ENCODE results near the gene HMGN1. TPM values are rescaled to one million over a fixed set of nuclear protein-coding genes. Genes with fewer than 3 reads are reported as not detected.

HMGN1 gene
- polyA plus RNA-seq, 1 donor (not counting 4 experiments of a cell fraction or from before 2014, with no cell fraction given): 245 TPM

DNA sequence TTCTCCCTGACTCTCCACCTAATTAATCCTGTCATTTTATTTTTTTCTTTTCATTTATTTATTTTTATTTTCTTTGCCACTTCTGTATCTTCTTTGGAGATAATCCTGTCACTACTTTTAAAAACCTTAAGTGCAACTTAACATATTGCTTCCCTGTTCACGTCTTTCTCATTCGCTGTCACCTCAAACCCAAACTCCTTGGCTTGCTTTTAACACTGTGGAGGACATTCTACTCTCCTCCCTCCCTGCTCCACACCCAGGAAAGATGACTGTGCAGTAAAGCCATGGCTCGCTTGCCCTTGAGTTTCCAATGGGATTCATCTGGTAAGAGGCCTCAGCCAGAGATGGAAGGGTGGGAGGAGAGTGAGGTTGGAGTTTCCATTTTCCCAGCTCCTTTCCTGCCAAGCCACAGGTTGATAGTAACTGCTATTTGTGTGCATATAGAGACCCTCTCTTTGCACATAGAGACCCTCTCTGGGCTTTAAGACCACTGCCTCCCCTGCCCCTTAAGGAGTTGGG is 29.0 kb downstream of the HMGN1 start:
- Histone ChIP-seq H4K20me1 (ENCODE audit: control insufficient read depth, extremely low read depth, insufficient read depth, low read length) (no peaks in the 10 kb centered on the region), H3K4me2 (ENCODE audit: control insufficient read depth, extremely low read depth, insufficient read depth, low read depth, low read length) (no peak overlapping the region), H3K27me3 (ENCODE audit: control insufficient read depth, extremely low read depth, insufficient read depth, low read length) (no peaks in the 10 kb centered on the region), H3K9me1 (ENCODE audit: control insufficient read depth, extremely low read depth, insufficient read depth, low read length) (no peaks in the 10 kb centered on the region), H3K4me3 (ENCODE audit: control insufficient read depth in 2 of 3, extremely low read depth in 1 of 3, insufficient read depth in 2 of 3, low read depth in 1 of 3, low read length in 3 of 3) (no peak overlapping the region), H3K79me2 (ENCODE audit: control insufficient read depth, insufficient read depth, low read length) (no peaks in the 10 kb centered on the region), H3K27ac (ENCODE audit: control insufficient read depth, insufficient read depth, low read length) (no peak overlapping the region), H3K9ac (ENCODE audit: control insufficient read depth, extremely low read depth, insufficient read depth, low read length) (no peak overlapping the region), H3K36me3 (ENCODE audit: control insufficient read depth in 2 of 2, extremely low read depth in 1 of 2, insufficient read depth in 2 of 2, low read length in 2 of 2) (no peaks in the 10 kb centered on the region), H3K9me3 (ENCODE audit: control insufficient read depth, low read depth, low read length) (no peaks in the 10 kb centered on the region), H2AFZ (ENCODE audit: control insufficient read depth, low read length) (peak overlapping the region; percentile 30), H3K4me1 (ENCODE audit: control insufficient read depth, extremely low read depth, insufficient read depth, low read length) (peaks cover 36% of the 10 kb centered on the region)
- DNase-seq (ENCODE audit: low read depth, low spot score): no peak
- dilution Hi-C loops (cut with MboI; ENCODE audit: extremely low pct_ligation_motif_present, low sequenced_read_pairs): no loop called here
- no peak for FAIRE-seq
- TF ChIP-seq EZH2 (IDR thresholded peaks at IDR 0.05; ENCODE audit: low read length) (no peak), CTCF (optimal IDR thresholded peaks at IDR 0.05 in 1 of 3, IDR thresholded peaks at IDR 0.05 in 1 of 3, conservative IDR thresholded peaks at IDR 0.05 in 1 of 3; ENCODE audit: extremely low read depth in 1 of 3, insufficient read depth in 2 of 3, low read length in 3 of 3) (no peak)

GRCh38 chr21:39319251-39319756 is 29.6 kb downstream of the HMGN1 start:
- no peaks in the 10 kb centered on the region for H3K9me3 ChIP-seq (ENCODE audit: control insufficient read depth, low read depth, low read length)
- no peaks in the 10 kb centered on the region for H3K27me3 ChIP-seq (ENCODE audit: control insufficient read depth, extremely low read depth, insufficient read depth, low read length)
- TF ChIP-seq CTCF (optimal IDR thresholded peaks at IDR 0.05 in 1 of 3, IDR thresholded peaks at IDR 0.05 in 1 of 3, conservative IDR thresholded peaks at IDR 0.05 in 1 of 3; ENCODE audit: extremely low read depth in 1 of 3, insufficient read depth in 2 of 3, low read length in 3 of 3) (no peak), EZH2 (IDR thresholded peaks at IDR 0.05; ENCODE audit: low read length) (no peak)
- H3K27ac ChIP-seq (ENCODE audit: control insufficient read depth, insufficient read depth, low read length): no peak overlapping the region
- FAIRE-seq: no peak
- H3K4me1 ChIP-seq (ENCODE audit: control insufficient read depth, extremely low read depth, insufficient read depth, low read length): peaks cover 41% of the 10 kb centered on the region
- no peak overlapping the region for H2AFZ ChIP-seq (ENCODE audit: control insufficient read depth, low read length)
- no peak overlapping the region for H3K9ac ChIP-seq (ENCODE audit: control insufficient read depth, extremely low read depth, insufficient read depth, low read length)
- H3K79me2 ChIP-seq (ENCODE audit: control insufficient read depth, insufficient read depth, low read length): no peaks in the 10 kb centered on the region
- H3K4me3 ChIP-seq (ENCODE audit: control insufficient read depth in 2 of 3, extremely low read depth in 1 of 3, insufficient read depth in 2 of 3, low read depth in 1 of 3, low read length in 3 of 3): no peak overlapping the region
- H3K4me2 ChIP-seq (ENCODE audit: control insufficient read depth, extremely low read depth, insufficient read depth, low read depth, low read length): no peak overlapping the region
- no peaks in the 10 kb centered on the region for H3K9me1 ChIP-seq (ENCODE audit: control insufficient read depth, extremely low read depth, insufficient read depth, low read length)
- no peaks in the 10 kb centered on the region for H4K20me1 ChIP-seq (ENCODE audit: control insufficient read depth, extremely low read depth, insufficient read depth, low read length)
- dilution Hi-C loops (cut with MboI; ENCODE audit: extremely low pct_ligation_motif_present, low sequenced_read_pairs): no loop called here
- no peak for DNase-seq (ENCODE audit: low read depth, low spot score)
- H3K36me3 ChIP-seq (ENCODE audit: control insufficient read depth in 2 of 2, extremely low read depth in 1 of 2, insufficient read depth in 2 of 2, low read length in 2 of 2): no peaks in the 10 kb centered on the region
